Measurements from ENCODE around the gene SOX21.

GRCh38 chr13:94753327-94753726 lies 41.0 kb upstream of the SOX21 start:
- no peak for TF ChIP-seq CTCF (IDR thresholded peaks at IDR 0.05)
- TF ChIP-seq POLR2A (IDR thresholded peaks at IDR 0.05), result no peak
- no peak for TF ChIP-seq POLR2AphosphoS5 (IDR thresholded peaks at IDR 0.05)

Measured in breast epithelium (tissue), 3 donors.